Naive thymus-derived CD4-positive, alpha-beta T cell (primary cell): ENCODE results near the gene TOB1. TPM values are rescaled to one million over a fixed set of nuclear protein-coding genes. Genes with fewer than 3 reads are reported as not detected.

ENCODE experiments used
- ATAC-seq: fragments of 150-1000 bp; cut with Tn5 transposase; 2 replicates; pipeline ENCODE4 v1.10.0; 2021; ENCODE audit warnings: mild to moderate bottlenecking, moderate library complexity
- CTCF ChIA-PET: fragments of 350-600 bp; sonication (Branson Sonifier 250); formaldehyde crosslinking; loops from one replicate; lab custom pipeline; 2021; ENCODE audit warnings: antibody characterized with exemption; lab: Charles Lee
- POLR2A ChIA-PET: fragments of 350-600 bp; sonication (Branson Sonifier 250); formaldehyde crosslinking; loops from one replicate; lab custom pipeline; 2021; ENCODE audit warnings: antibody characterized with exemption, inconsistent platforms; lab: Charles Lee
- DNase-seq, 9 donors: peaks; one replicate each; pipeline versions ENCODE4 v3.0.0 to v3.0.0-alpha.2; 2020 to 2022; ENCODE audit warnings: mixed read lengths in 1 of 9
- H3K27ac ChIP-seq: one replicate; pipeline ENCODE4 v1.7.0; 2013; ENCODE audit warnings: mild to moderate bottlenecking, low read depth, low read length, moderate library complexity
- H3K27me3 ChIP-seq, 2 donors: one replicate each; pipeline ENCODE4 v1.7.0; 2013; ENCODE audit warnings: low read length in 2 of 2, mild to moderate bottlenecking in 2 of 2, moderate library complexity in 2 of 2; ENCODE audit not compliant: control insufficient read depth in 2 of 2, insufficient read depth in 2 of 2
- H3K36me3 ChIP-seq, 3 experiments: 1 replicate in 2 of 3; 2 replicates in 1 of 3; pipeline ENCODE4 v1.7.0; 2013; ENCODE audit warnings: low read length in 3 of 3, mild to moderate bottlenecking in 3 of 3, moderate library complexity in 1 of 3; ENCODE audit not compliant: insufficient read depth in 3 of 3, control insufficient read depth in 2 of 3
- H3K4me1 ChIP-seq, 2 donors: one replicate each; pipeline ENCODE4 v1.7.0; 2013; ENCODE audit warnings: low read length in 2 of 2, mild to moderate bottlenecking in 2 of 2, moderate library complexity in 1 of 2; ENCODE audit not compliant: control insufficient read depth in 2 of 2, insufficient read depth in 2 of 2
- H3K4me3 ChIP-seq: 2 replicates; pipeline ENCODE4 v1.7.0; 2013; ENCODE audit warnings: mild to moderate bottlenecking, low read length
- H3K9me3 ChIP-seq, 3 experiments: 1 replicate in 2 of 3; 2 replicates in 1 of 3; pipeline ENCODE4 v1.7.0; 2013; ENCODE audit warnings: low read length in 3 of 3; ENCODE audit not compliant: control insufficient read depth in 2 of 3
- H3K27ac Mint-ChIP-seq, 9 donors: one replicate each; pipeline ENCODE4 v1.8.0; 2020 to 2022; ENCODE audit warnings: mixed read lengths in 9 of 9, mild to moderate bottlenecking in 8 of 9, moderate library complexity in 5 of 9, inconsistent platforms in 2 of 9
- H3K27me3 Mint-ChIP-seq, 5 donors: one replicate each; pipeline ENCODE4 v1.8.0; 2021 to 2022; ENCODE audit warnings: mixed read lengths in 5 of 5, mild to moderate bottlenecking in 1 of 5
- H3K36me3 Mint-ChIP-seq, 5 donors: one replicate each; pipeline ENCODE4 v1.8.0; 2020 to 2022; ENCODE audit warnings: mixed read lengths in 5 of 5, mild to moderate bottlenecking in 3 of 5, inconsistent platforms in 1 of 5
- H3K4me1 Mint-ChIP-seq, 7 donors: one replicate each; pipeline ENCODE4 v1.8.0; 2020 to 2022; ENCODE audit warnings: mixed read lengths in 7 of 7, mild to moderate bottlenecking in 3 of 7, inconsistent platforms in 1 of 7
- H3K4me3 Mint-ChIP-seq, 10 donors: one replicate each; pipeline ENCODE4 v1.8.0; 2020 to 2022; ENCODE audit warnings: mild to moderate bottlenecking in 10 of 10, mixed read lengths in 10 of 10, moderate library complexity in 6 of 10, inconsistent platforms in 2 of 10
- H3K9me3 Mint-ChIP-seq, 11 donors: one replicate each; pipeline ENCODE4 v1.8.0; 2020 to 2022; ENCODE audit warnings: mixed read lengths in 11 of 11, mild to moderate bottlenecking in 4 of 11, inconsistent platforms in 1 of 11, moderate library complexity in 1 of 11
- intact Hi-C, 2 donors: fragments of 100-400 bp; cut with micrococcal nuclease; formaldehyde crosslinking; loops; one replicate each; pipeline ENCODE4 v1.15.1; 2023
- polyA plus RNA-seq, 2 donors: library from polyadenylated mRNA; unstranded; fragments of 300-500 nt; fragmentation: Illumina TruSeq; gene quantifications; one replicate each; pipeline ENCODE4 v1.2.3, GENCODE V29; 2021
- total RNA-seq, 6 experiments: library from RNA in 5 of 6; stranded (reverse) in 5 of 6; gene quantifications; 1 replicate in 5 of 6; 2 replicates in 1 of 6; pipeline ENCODE4 v1.2.3 and lab custom pipeline; 2021 to 2026

The TOB1 gene
- total and polyA plus RNA-seq, 7 experiments from 2014 or later = 27.9 to 261 (median 131) TPM

- H3K36me3 Mint-ChIP-seq = no peaks in the 10 kb centered on the region
- no peak overlapping the region for H3K4me3 Mint-ChIP-seq
- no peak overlapping the region for H3K27ac ChIP-seq
- DNase-seq = no peak
- H3K4me3 ChIP-seq = no peak overlapping the region
- no peaks in the 10 kb centered on the region for H3K9me3 ChIP-seq
- peaks cover 0 to 1% (median under 1%) of the 10 kb centered on the region in 7 donors for H3K4me1 Mint-ChIP-seq
- POLR2A ChIA-PET = no interaction called here
- H3K36me3 ChIP-seq = no peaks in the 10 kb centered on the region
- H3K27me3 ChIP-seq = no peaks in the 10 kb centered on the region
- intact Hi-C loops = no loop called here
- no peaks in the 10 kb centered on the region for H3K4me1 ChIP-seq
- ATAC-seq = no peak
- H3K27ac Mint-ChIP-seq = no peak overlapping the region
- H3K9me3 Mint-ChIP-seq = no peaks in the 10 kb centered on the region
- H3K27me3 Mint-ChIP-seq = peaks cover 0 to 20% (median 10%) of the 10 kb centered on the region in 5 donors
- CTCF ChIA-PET = no interaction called here
These were observed 35.8 kb downstream of the TOB1 start for GRCh38 chr17:50830352-50830751.

DNA sequence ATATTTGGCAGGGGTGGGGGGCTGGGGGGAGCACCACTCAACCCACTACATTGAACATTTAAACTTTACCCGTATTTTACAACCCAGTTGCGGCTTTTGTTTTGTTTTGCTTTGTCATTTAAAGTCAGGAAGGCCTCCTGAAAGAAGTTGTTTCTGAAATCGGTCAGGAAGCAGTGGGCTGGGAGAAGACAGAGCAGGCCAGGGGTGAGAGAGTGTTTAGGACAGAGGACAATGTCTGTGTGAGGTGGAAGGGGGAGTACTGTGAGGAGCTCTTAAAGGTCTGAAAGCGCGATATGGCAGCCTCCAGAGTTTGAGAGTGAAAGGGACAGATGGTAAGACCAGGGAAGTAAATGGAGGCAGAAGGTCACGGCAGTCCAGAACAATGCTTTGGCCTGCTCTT, 36.8 kb downstream of the TOB1 start:
- no peaks in the 10 kb centered on the region for H3K36me3 Mint-ChIP-seq
- no peaks in the 10 kb centered on the region for H3K4me1 Mint-ChIP-seq
- Histone ChIP-seq H3K9me3 (no peaks in the 10 kb centered on the region), H3K4me1 (no peaks in the 10 kb centered on the region), H3K27me3 (no peaks in the 10 kb centered on the region), H3K36me3 (no peaks in the 10 kb centered on the region), H3K27ac (no peak overlapping the region), H3K4me3 (no peak overlapping the region)
- no peaks in the 10 kb centered on the region for H3K9me3 Mint-ChIP-seq
- intact Hi-C loops = no loop called here
- H3K27ac Mint-ChIP-seq = peak overlapping the region in 1 of 9 donors; percentile 39
- DNase-seq (no peak), ATAC-seq (no peak)
- ChIA-PET POLR2A (no interaction called here), CTCF (no interaction called here)
- no peak overlapping the region for H3K4me3 Mint-ChIP-seq
- H3K27me3 Mint-ChIP-seq = peaks cover 0 to 17% (median 9%) of the 10 kb centered on the region in 5 donors

DNA sequence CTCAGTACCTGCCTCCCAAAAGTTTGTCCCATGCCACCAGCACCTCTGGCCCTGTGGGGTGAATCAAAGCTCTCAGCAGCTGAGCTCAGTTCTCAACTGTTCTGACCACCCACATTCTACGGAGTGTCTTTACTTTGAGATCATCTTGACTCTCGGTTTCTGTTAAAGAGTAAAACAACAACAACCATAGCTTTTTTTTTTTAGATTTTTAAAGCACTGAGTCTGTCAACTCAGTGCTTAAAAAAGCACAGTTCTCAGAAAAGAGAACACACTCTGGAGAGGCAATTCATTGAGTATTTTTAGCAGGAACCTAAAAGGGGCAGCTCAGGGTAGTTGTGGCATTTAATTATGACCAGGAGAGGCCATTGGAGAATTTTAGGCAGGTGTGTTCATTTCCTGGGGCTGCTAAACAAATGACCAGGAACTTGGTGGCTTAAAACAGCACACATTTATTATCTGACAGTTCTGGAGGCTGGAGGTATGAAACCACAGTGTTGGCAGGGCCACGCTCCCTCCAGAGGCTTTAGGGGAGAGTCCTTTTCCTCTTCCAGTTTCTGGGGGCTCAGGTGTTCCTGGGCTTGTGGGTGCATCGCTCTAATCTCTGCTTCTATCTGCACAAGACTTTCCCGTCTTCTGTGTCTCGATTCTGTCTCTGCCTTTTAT, 37.5 kb downstream of the TOB1 start:
- Histone ChIP-seq H3K9me3 (no peaks in the 10 kb centered on the region), H3K36me3 (no peaks in the 10 kb centered on the region), H3K4me3 (no peak overlapping the region), H3K27me3 (no peaks in the 10 kb centered on the region), H3K4me1 (no peaks in the 10 kb centered on the region), H3K27ac (no peak overlapping the region)
- Mint-ChIP-seq H3K36me3 (peaks cover 0 to 2% (median 0%) of the 10 kb centered on the region in 5 donors), H3K4me1 (no peaks in the 10 kb centered on the region), H3K27ac (no peak overlapping the region), H3K4me3 (no peak overlapping the region), H3K9me3 (peaks cover 0 to 3% (median 0%) of the 10 kb centered on the region in 11 donors), H3K27me3 (peaks cover 2 to 13% (median 9%) of the 10 kb centered on the region in 5 donors)
- POLR2A ChIA-PET = no interaction called here
- CTCF ChIA-PET = no interaction called here
- intact Hi-C loops = no loop called here
- DNase-seq = no peak
- ATAC-seq = no peak

- Mint-ChIP-seq H3K27me3 (peaks cover 3 to 16% (median 7%) of the 10 kb centered on the region in 5 donors), H3K4me3 (no peak overlapping the region), H3K4me1 (no peaks in the 10 kb centered on the region), H3K36me3 (peaks cover 0 to 4% (median 0%) of the 10 kb centered on the region in 5 donors), H3K27ac (no peak overlapping the region), H3K9me3 (peaks cover 0 to 7% (median 0%) of the 10 kb centered on the region in 11 donors)
- Histone ChIP-seq H3K9me3 (no peaks in the 10 kb centered on the region), H3K36me3 (no peaks in the 10 kb centered on the region), H3K27me3 (no peaks in the 10 kb centered on the region), H3K4me1 (no peaks in the 10 kb centered on the region), H3K27ac (no peak overlapping the region), H3K4me3 (no peak overlapping the region)
- ATAC-seq = no peak
- no peak for DNase-seq
- ChIA-PET CTCF (interaction anchor here (1.1 kb wide), 1 partner anchor 124 kb away, joined by 3 read pairs; no protein-coding TSS in a partner anchor), POLR2A (no interaction called here)
- intact Hi-C loops = no loop called here
These were observed 41.0 kb downstream of the TOB1 start for GRCh38 chr17:50825188-50825587.

DNA sequence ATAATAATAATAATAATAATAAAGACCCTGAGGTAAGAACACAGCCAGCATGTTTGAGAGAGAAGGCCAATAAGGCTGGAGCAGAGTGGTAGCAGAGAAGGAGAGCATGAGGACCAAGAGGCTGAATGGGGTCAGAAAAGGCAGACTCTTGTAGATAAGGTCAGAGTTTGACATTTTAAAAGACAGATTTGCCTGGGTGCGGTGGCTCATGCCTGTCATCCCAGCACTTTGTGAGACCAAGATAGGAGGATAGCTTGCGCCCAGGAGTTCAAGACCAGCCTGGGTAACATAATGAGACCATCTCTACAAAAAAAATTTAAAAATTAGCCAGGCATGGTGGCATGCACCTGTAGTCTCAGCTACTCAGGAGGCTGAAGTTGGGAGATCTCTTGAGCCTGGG, 41.7 kb downstream of the TOB1 start:
- Histone ChIP-seq H3K4me1 (no peaks in the 10 kb centered on the region), H3K27ac (no peak overlapping the region), H3K9me3 (no peaks in the 10 kb centered on the region), H3K4me3 (no peak overlapping the region), H3K27me3 (no peaks in the 10 kb centered on the region), H3K36me3 (no peaks in the 10 kb centered on the region)
- ChIA-PET POLR2A (no interaction called here), CTCF (interaction anchor here (1.1 kb wide), 1 partner anchor 125 kb away, joined by 3 read pairs; no protein-coding TSS in a partner anchor)
- H3K4me1 Mint-ChIP-seq = peaks cover 0 to under 1% (median 0%) of the 10 kb centered on the region in 7 donors
- peaks cover 0 to 7% (median 0%) of the 10 kb centered on the region in 11 donors for H3K9me3 Mint-ChIP-seq
- ATAC-seq (no peak), DNase-seq (no peak)
- no peak overlapping the region for H3K4me3 Mint-ChIP-seq
- H3K27ac Mint-ChIP-seq = no peak overlapping the region
- H3K36me3 Mint-ChIP-seq = peaks cover 0 to 4% (median 0%) of the 10 kb centered on the region in 5 donors
- intact Hi-C loops = no loop called here
- H3K27me3 Mint-ChIP-seq = peaks cover 0 to 16% (median 6%) of the 10 kb centered on the region in 5 donors

DNA sequence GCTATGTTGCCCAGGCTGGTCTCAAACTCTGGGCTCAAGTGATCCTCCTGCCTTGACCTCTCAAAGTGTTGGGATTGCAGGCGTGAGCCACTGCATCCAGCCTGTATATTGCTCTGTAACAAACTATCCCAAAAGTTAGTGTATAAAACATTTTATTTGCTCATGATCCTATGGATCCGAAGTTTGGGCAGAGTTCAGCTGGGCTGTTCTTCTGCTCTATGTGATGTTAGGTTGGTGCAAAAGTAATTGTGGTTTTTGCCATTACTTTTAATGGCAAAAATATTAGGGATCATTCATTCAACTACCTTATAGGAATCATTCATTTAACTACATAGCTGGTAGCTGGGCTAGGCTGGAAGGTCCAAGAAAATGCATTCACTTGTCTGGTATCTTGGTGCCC, 43.6 kb downstream of the TOB1 start:
- Histone ChIP-seq H3K36me3 (no peaks in the 10 kb centered on the region), H3K27ac (no peak overlapping the region), H3K4me3 (no peak overlapping the region), H3K9me3 (no peaks in the 10 kb centered on the region), H3K4me1 (no peaks in the 10 kb centered on the region), H3K27me3 (no peaks in the 10 kb centered on the region)
- intact Hi-C loops = no loop called here
- peaks cover 0 to 6% (median 0%) of the 10 kb centered on the region in 7 donors for H3K4me1 Mint-ChIP-seq
- H3K36me3 Mint-ChIP-seq = peaks cover 0 to 4% (median 0%) of the 10 kb centered on the region in 5 donors
- DNase-seq (no peak), ATAC-seq (no peak)
- H3K27ac Mint-ChIP-seq = no peak overlapping the region
- no peak overlapping the region for H3K4me3 Mint-ChIP-seq
- ChIA-PET POLR2A (no interaction called here), CTCF (no interaction called here)
- peaks cover 4 to 19% (median 12%) of the 10 kb centered on the region in 5 donors for H3K27me3 Mint-ChIP-seq
- peaks cover 0 to 7% (median 0%) of the 10 kb centered on the region in 11 donors for H3K9me3 Mint-ChIP-seq

- H3K27ac Mint-ChIP-seq = no peak overlapping the region
- H3K36me3 Mint-ChIP-seq = peaks cover 0 to 4% (median 0%) of the 10 kb centered on the region in 5 donors
- Histone ChIP-seq H3K4me3 (no peak overlapping the region), H3K27me3 (no peaks in the 10 kb centered on the region), H3K27ac (no peak overlapping the region), H3K36me3 (no peaks in the 10 kb centered on the region), H3K4me1 (no peaks in the 10 kb centered on the region), H3K9me3 (no peaks in the 10 kb centered on the region)
- ATAC-seq = no peak
- DNase-seq = no peak
- H3K4me3 Mint-ChIP-seq = no peak overlapping the region
- CTCF ChIA-PET = interaction anchor here (1.0 kb wide), 1 partner anchor 31 kb away, joined by 3 read pairs; no protein-coding TSS in a partner anchor
- POLR2A ChIA-PET = no interaction called here
- H3K27me3 Mint-ChIP-seq = peaks cover 7 to 23% (median 15%) of the 10 kb centered on the region in 5 donors
- H3K9me3 Mint-ChIP-seq = peaks cover 0 to 7% (median 0%) of the 10 kb centered on the region in 11 donors
- H3K4me1 Mint-ChIP-seq = peaks cover 0 to 9% (median 2%) of the 10 kb centered on the region in 7 donors
- intact Hi-C loops = no loop called here
These were observed 45.5 kb downstream of the TOB1 start for GRCh38 chr17:50820651-50821050.
